NCI-H2171 (cell line): Measurements from ENCODE around the gene SLC8A1.

Experiments
- DNase-seq: peaks from one replicate; lab custom pipeline; 2025; lab: John Stamatoyannopoulos, UW

SLC8A1 gene

GRCh38 chr2:40458271-40458794 is 6.4 kb upstream of the SLC8A1 start:
- DNase-seq: no peak

GRCh38 chr2:40457837-40458236 is 5.9 kb upstream of the SLC8A1 start:
- DNase-seq: no peak

- no peak for DNase-seq
Measured at GRCh38 chr2:40457366-40457765, 5.5 kb upstream of the SLC8A1 start.

- no peak for DNase-seq
Measured at GRCh38 chr2:40456926-40457325, 5.0 kb upstream of the SLC8A1 start.

GRCh38 chr2:40455661-40456060 is 3.8 kb upstream of the SLC8A1 start:
- no peak for DNase-seq

- DNase-seq: no peak
Measured at GRCh38 chr2:40454321-40454720, 2.4 kb upstream of the SLC8A1 start.

GRCh38 chr2:40452786-40453185 is 896 bp upstream of the SLC8A1 start:
- DNase-seq: no peak

GRCh38 chr2:40450796-40451430 is 977 bp downstream of the SLC8A1 start:
- DNase-seq: no peak

- DNase-seq: no peak
Measured at GRCh38 chr2:40450066-40450795, 1.7 kb downstream of the SLC8A1 start.

GRCh38 chr2:40448476-40449079 is 3.3 kb downstream of the SLC8A1 start:
- DNase-seq: no peak

- no peak for DNase-seq
Measured at GRCh38 chr2:40445467-40445866, 6.4 kb downstream of the SLC8A1 start.

GRCh38 chr2:40440835-40441234 is 11.1 kb downstream of the SLC8A1 start:
- no peak for DNase-seq

GRCh38 chr2:40439473-40439872 is 12.4 kb downstream of the SLC8A1 start:
- DNase-seq: no peak

GRCh38 chr2:40436093-40436475 is 15.8 kb downstream of the SLC8A1 start:
- no peak for DNase-seq

GRCh38 chr2:40435426-40436092 is 16.3 kb downstream of the SLC8A1 start:
- no peak for DNase-seq

- no peak for DNase-seq
Measured at GRCh38 chr2:40434731-40435271, 17.1 kb downstream of the SLC8A1 start.

GRCh38 chr2:40433736-40434135 is 18.2 kb downstream of the SLC8A1 start:
- DNase-seq: no peak

- no peak for DNase-seq
Measured at GRCh38 chr2:40432921-40433483, 18.9 kb downstream of the SLC8A1 start.

GRCh38 chr2:40431600-40431955 is 20.3 kb downstream of the SLC8A1 start:
- DNase-seq: no peak

GRCh38 chr2:40430776-40431599 is 20.9 kb downstream of the SLC8A1 start:
- no peak for DNase-seq

GRCh38 chr2:40428439-40428838 is 23.5 kb downstream of the SLC8A1 start:
- DNase-seq: no peak
